Activated CD8-positive, alpha-beta memory T cell treated with anti-CD3 and anti-CD28 coated beads, Interleukin-2, amount 50 U/mL, for 1 hour (primary cell): ENCODE data around the gene EPHA6.

Source experiments
- DNase-seq: peaks from one replicate; pipeline ENCODE4 v3.0.0-alpha.2; 2020; ENCODE audit errors: extremely low read depth

EPHA6 gene

GRCh38 chr3:97705764-97706163 is 891.4 kb downstream of the EPHA6 start:
- DNase-seq, result no peak

GRCh38 chr3:97706226-97706625 is 891.8 kb downstream of the EPHA6 start:
- DNase-seq, result no peak

GRCh38 chr3:97711654-97712053 is 897.3 kb downstream of the EPHA6 start:
- DNase-seq, result no peak

- no peak for DNase-seq
Measured at GRCh38 chr3:97712919-97713318, 898.5 kb downstream of the EPHA6 start.

GRCh38 chr3:97713634-97714033 is 899.2 kb downstream of the EPHA6 start:
- DNase-seq, result no peak

- peak; percentile 3 for DNase-seq
Measured at GRCh38 chr3:97719156-97719821, 904.9 kb downstream of the EPHA6 start.

- no peak for DNase-seq
Measured at GRCh38 chr3:97720417-97720816, 906.0 kb downstream of the EPHA6 start.

- no peak for DNase-seq
Measured at GRCh38 chr3:97721446-97721845, 907.1 kb downstream of the EPHA6 start.

GRCh38 chr3:97736928-97737327 is 922.5 kb downstream of the EPHA6 start:
- no peak for DNase-seq

- no peak for DNase-seq
Measured at GRCh38 chr3:97738761-97739160, 924.4 kb downstream of the EPHA6 start.

GRCh38 chr3:97742036-97742435 is 927.6 kb downstream of the EPHA6 start:
- no peak for DNase-seq

- no peak for DNase-seq
Measured at GRCh38 chr3:97744289-97744688, 929.9 kb downstream of the EPHA6 start.

- DNase-seq, result no peak
Measured at GRCh38 chr3:97763586-97764406, 949.4 kb downstream of the EPHA6 start.

GRCh38 chr3:97764407-97765238 is 950.2 kb downstream of the EPHA6 start, which contains the start of gene ARL6:
TSS of gene ARL6 (plus strand) at chr3:97764758. CDS start at chr3:97768108, 3,350 bp downstream.
- DNase-seq, result peak; percentile 27

- DNase-seq, result no peak
Measured at GRCh38 chr3:97765336-97765735, 950.9 kb downstream of the EPHA6 start.

- DNase-seq, result no peak
Measured at GRCh38 chr3:97772926-97773325, 958.5 kb downstream of the EPHA6 start.

GRCh38 chr3:97778152-97778551 is 963.8 kb downstream of the EPHA6 start:
- no peak for DNase-seq

- peak; percentile 9 for DNase-seq
Measured at GRCh38 chr3:97793420-97794019, 979.1 kb downstream of the EPHA6 start.

- no peak for DNase-seq
Measured at GRCh38 chr3:97795951-97796350, 981.6 kb downstream of the EPHA6 start.
